Neural progenitor cell (in vitro differentiated cells): ENCODE results near the gene NT5DC1. TPM values are rescaled to one million over a fixed set of nuclear protein-coding genes. Genes with fewer than 3 reads are reported as not detected.

Experiments used
- DNase-seq: peaks from one replicate; pipeline ENCODE4 v3.0.0-alpha.2; 2016; ENCODE audit warnings: low spot score
- H2AFZ ChIP-seq: fragments of 200-600 bp; sonication (generic); replicated peaks from 2 replicates; pipeline ENCODE4 v1.6.1; 2016; ENCODE audit warnings: antibody characterized with exemption
- H3F3A ChIP-seq: fragments of 200-600 bp; sonication (generic); 2 replicates; pipeline ENCODE4 v1.6.1; 2016; ENCODE audit warnings: antibody characterized with exemption, low read depth
- H3K27ac ChIP-seq: fragments of 200-600 bp; sonication (generic); 2 replicates; pipeline ENCODE4 v1.5.1; 2016; ENCODE audit warnings: mild to moderate bottlenecking
- H3K27me3 ChIP-seq: fragments of 200-600 bp; sonication (generic); 2 replicates; pipeline ENCODE4 v1.6.1; 2016; ENCODE audit warnings: mild to moderate bottlenecking, moderate library complexity
- H3K36me3 ChIP-seq: fragments of 200-600 bp; sonication (generic); 2 replicates; pipeline ENCODE4 v1.5.1; 2016
- H3K4me1 ChIP-seq: fragments of 200-600 bp; sonication (generic); 2 replicates; pipeline ENCODE4 v1.6.1; 2016; ENCODE audit warnings: mixed run types
- H3K4me2 ChIP-seq: fragments of 200-600 bp; sonication (generic); 2 replicates; pipeline ENCODE4 v1.6.1; 2016
- H3K4me3 ChIP-seq: fragments of 200-600 bp; sonication (generic); 2 replicates; pipeline ENCODE4 v1.5.1; 2016
- H3K79me2 ChIP-seq: fragments of 200-600 bp; sonication (generic); 2 replicates; pipeline ENCODE4 v1.6.1; 2016; ENCODE audit warnings: low read depth
- H3K9ac ChIP-seq: fragments of 200-600 bp; sonication (generic); 2 replicates; pipeline ENCODE4 v1.6.1; 2016
- H3K9me3 ChIP-seq: fragments of 200-600 bp; sonication (generic); 2 replicates; pipeline ENCODE4 v1.5.1; 2016; ENCODE audit warnings: low read depth
- H4K20me1 ChIP-seq: fragments of 200-600 bp; sonication (generic); 2 replicates; pipeline ENCODE4 v1.6.1; 2016; ENCODE audit warnings: low read depth
- H3K27ac Mint-ChIP-seq: 3 replicates; pipeline ENCODE4 v1.8.0; 2021; ENCODE audit warnings: mixed read lengths
- H3K27me3 Mint-ChIP-seq: 2 replicates; pipeline ENCODE4 v1.8.0; 2022; ENCODE audit warnings: low read depth, mild to moderate bottlenecking, inconsistent platforms, moderate library complexity, mixed read lengths; ENCODE audit not compliant: insufficient read depth
- H3K36me3 Mint-ChIP-seq: 3 replicates; pipeline ENCODE4 v1.8.0; 2021; ENCODE audit warnings: mixed read lengths
- H3K4me1 Mint-ChIP-seq: 3 replicates; pipeline ENCODE4 v1.8.0; 2021; ENCODE audit warnings: mixed read lengths
- H3K4me3 Mint-ChIP-seq: 3 replicates; pipeline ENCODE4 v1.8.0; 2021; ENCODE audit warnings: mild to moderate bottlenecking, moderate library complexity, mixed read lengths
- H3K9me3 Mint-ChIP-seq: 3 replicates; pipeline ENCODE4 v1.8.0; 2020; ENCODE audit warnings: mixed read lengths
- EZH2 ChIP-seq: fragments of 200-600 bp; sonication (generic); IDR thresholded peaks from 2 replicates; pipeline ENCODE4 v1.6.1; 2017; ENCODE audit warnings: antibody characterized with exemption, mild to moderate bottlenecking, moderate library complexity
- EZH2phosphoT487 ChIP-seq: fragments of 200-600 bp; sonication (generic); IDR thresholded peaks from 2 replicates; pipeline ENCODE4 v1.6.1; 2017; ENCODE audit warnings: antibody characterized with exemption
- total RNA-seq: library from RNA; depleted of rRNA; stranded (reverse); fragments of >200 nt; gene quantifications from 2 replicates; pipeline ENCODE4 v1.2.3, GENCODE V29; 2015; ENCODE audit warnings: low replicate concordance
- TF ChIP-seq, protein P1 (sequence below): fragments of 200-600 bp; sonication (generic); IDR thresholded peaks from 2 replicates; pipeline ENCODE4 v1.5.1; 2017; ENCODE audit warnings: antibody characterized with exemption, mild to moderate bottlenecking

Gene NT5DC1
- total RNA-seq, 1 donor from 2014 or later, result 19.3 TPM

GRCh38 chr6:116208056-116208785 lies 107.6 kb downstream of the NT5DC1 start:
- Histone ChIP-seq H3K36me3 (no peaks in the 10 kb centered on the region), H3K9me3 (no peaks in the 10 kb centered on the region), H3K79me2 (no peaks in the 10 kb centered on the region), H3F3A (no peaks in the 10 kb centered on the region), H3K27ac (no peak overlapping the region), H4K20me1 (no peaks in the 10 kb centered on the region), H3K4me2 (no peak overlapping the region), H3K27me3 (no peaks in the 10 kb centered on the region), H3K4me1 (no peaks in the 10 kb centered on the region), H3K9ac (no peak overlapping the region), H3K4me3 (no peak overlapping the region), H2AFZ (no peak overlapping the region)
- no peaks in the 10 kb centered on the region for H3K36me3 Mint-ChIP-seq
- H3K27ac Mint-ChIP-seq, result no peak overlapping the region
- H3K9me3 Mint-ChIP-seq, result no peaks in the 10 kb centered on the region
- no peak for DNase-seq
- no peaks in the 10 kb centered on the region for H3K27me3 Mint-ChIP-seq
- TF ChIP-seq EZH2phosphoT487 (no peak), EZH2 (no peak)
- TF ChIP-seq, protein P1, sequence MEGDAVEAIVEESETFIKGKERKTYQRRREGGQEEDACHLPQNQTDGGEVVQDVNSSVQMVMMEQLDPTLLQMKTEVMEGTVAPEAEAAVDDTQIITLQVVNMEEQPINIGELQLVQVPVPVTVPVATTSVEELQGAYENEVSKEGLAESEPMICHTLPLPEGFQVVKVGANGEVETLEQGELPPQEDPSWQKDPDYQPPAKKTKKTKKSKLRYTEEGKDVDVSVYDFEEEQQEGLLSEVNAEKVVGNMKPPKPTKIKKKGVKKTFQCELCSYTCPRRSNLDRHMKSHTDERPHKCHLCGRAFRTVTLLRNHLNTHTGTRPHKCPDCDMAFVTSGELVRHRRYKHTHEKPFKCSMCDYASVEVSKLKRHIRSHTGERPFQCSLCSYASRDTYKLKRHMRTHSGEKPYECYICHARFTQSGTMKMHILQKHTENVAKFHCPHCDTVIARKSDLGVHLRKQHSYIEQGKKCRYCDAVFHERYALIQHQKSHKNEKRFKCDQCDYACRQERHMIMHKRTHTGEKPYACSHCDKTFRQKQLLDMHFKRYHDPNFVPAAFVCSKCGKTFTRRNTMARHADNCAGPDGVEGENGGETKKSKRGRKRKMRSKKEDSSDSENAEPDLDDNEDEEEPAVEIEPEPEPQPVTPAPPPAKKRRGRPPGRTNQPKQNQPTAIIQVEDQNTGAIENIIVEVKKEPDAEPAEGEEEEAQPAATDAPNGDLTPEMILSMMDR, result no peak
- H3K4me1 Mint-ChIP-seq, result no peaks in the 10 kb centered on the region
- H3K4me3 Mint-ChIP-seq, result no peak overlapping the region

DNA sequence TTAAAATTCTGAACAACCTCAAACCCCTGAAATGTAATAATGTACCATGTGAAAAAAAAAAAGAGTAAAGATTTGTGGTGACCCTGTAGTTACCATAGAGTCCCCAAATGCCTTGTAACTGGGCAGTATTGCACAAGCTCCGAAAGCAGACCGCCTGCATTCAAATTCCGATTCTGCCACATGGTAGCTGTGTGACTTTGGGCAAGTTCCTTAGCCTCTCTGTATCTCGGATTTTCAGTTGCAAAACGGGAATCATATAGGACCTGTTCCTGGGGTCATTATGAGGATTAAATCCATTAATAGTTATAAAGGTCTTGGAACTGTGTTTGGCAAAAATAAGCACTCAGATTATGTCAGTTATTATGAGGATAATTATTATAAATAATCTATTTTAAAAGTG lies 109.7 kb downstream of the NT5DC1 start:
- no peak for DNase-seq
- Histone ChIP-seq H3K36me3 (no peaks in the 10 kb centered on the region), H4K20me1 (no peaks in the 10 kb centered on the region), H3K79me2 (no peaks in the 10 kb centered on the region), H3K27ac (no peak overlapping the region), H3K27me3 (no peaks in the 10 kb centered on the region), H2AFZ (no peak overlapping the region), H3K4me1 (no peaks in the 10 kb centered on the region), H3K9ac (no peak overlapping the region), H3F3A (no peaks in the 10 kb centered on the region), H3K4me2 (no peak overlapping the region), H3K4me3 (no peak overlapping the region), H3K9me3 (no peaks in the 10 kb centered on the region)
- no peak overlapping the region for H3K4me3 Mint-ChIP-seq
- TF ChIP-seq, protein P1, result no peak
- TF ChIP-seq EZH2, result no peak
- TF ChIP-seq EZH2phosphoT487, result no peak
- H3K36me3 Mint-ChIP-seq, result no peaks in the 10 kb centered on the region
- no peak overlapping the region for H3K27ac Mint-ChIP-seq
- no peaks in the 10 kb centered on the region for H3K9me3 Mint-ChIP-seq
- no peaks in the 10 kb centered on the region for H3K27me3 Mint-ChIP-seq
- no peaks in the 10 kb centered on the region for H3K4me1 Mint-ChIP-seq

DNA sequence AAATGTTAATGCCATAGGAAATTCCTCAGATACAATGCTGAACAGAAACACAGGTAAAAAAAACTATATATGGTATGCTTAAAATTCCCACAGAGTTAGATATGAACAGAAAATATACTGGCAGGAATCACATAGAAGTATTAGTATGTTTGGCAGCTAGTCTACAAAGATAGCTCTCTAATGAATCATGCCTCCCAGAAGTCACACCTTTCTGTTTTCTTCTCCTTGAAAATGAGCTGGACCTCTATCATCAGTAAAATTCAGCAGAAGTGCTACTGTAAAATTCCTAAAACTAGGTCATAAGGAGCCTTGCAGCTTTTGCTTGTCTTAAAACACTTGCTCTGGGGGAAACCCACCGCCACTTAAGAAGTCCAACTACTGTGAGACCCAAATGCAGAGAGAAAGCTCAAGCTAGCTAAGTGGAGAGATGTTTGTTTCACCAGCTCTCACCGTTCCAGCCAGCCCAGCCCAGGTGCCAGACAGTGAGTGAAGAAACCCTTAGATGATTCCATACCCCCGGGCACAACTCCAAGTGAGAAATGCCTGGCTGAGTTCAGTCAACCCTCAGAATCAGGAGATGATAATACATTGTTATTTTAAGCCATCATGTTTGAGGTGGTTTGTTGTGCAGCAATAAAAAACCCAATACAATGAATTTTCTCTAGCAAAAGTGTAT lies 110.2 kb downstream of the NT5DC1 start:
- Mint-ChIP-seq H3K27ac (no peak overlapping the region), H3K4me3 (no peak overlapping the region), H3K9me3 (no peaks in the 10 kb centered on the region), H3K36me3 (no peaks in the 10 kb centered on the region), H3K4me1 (no peaks in the 10 kb centered on the region), H3K27me3 (no peaks in the 10 kb centered on the region)
- Histone ChIP-seq H3K4me3 (no peak overlapping the region), H3K9me3 (no peaks in the 10 kb centered on the region), H3K4me1 (no peaks in the 10 kb centered on the region), H2AFZ (no peak overlapping the region), H3K9ac (no peak overlapping the region), H3K79me2 (no peaks in the 10 kb centered on the region), H3F3A (no peaks in the 10 kb centered on the region), H3K36me3 (no peaks in the 10 kb centered on the region), H4K20me1 (no peaks in the 10 kb centered on the region), H3K27me3 (no peaks in the 10 kb centered on the region), H3K27ac (no peak overlapping the region), H3K4me2 (no peak overlapping the region)
- DNase-seq, result no peak
- TF ChIP-seq, protein P1, result no peak
- TF ChIP-seq EZH2phosphoT487 (no peak), EZH2 (no peak)
